CMK (cell line): ENCODE data around the gene OR8B3.

Experiments used
- DNase-seq: peaks from one replicate; pipeline ENCODE4 v3.0.0-alpha.2; 2010; ENCODE audit warnings: low read depth

OR8B3 gene

GRCh38 chr11:124359566-124359965 is 39.3 kb downstream of the OR8B3 start:
- DNase-seq, result no peak

GRCh38 chr11:124346311-124346955 is 52.4 kb downstream of the OR8B3 start:
- DNase-seq, result no peak
